ENCODE measurements around the gene SSR4.
"Not testable (repeated sequence)": the region's sequence is repeated elsewhere in the genome, so short reads cannot be mapped to it uniquely, and the experiment has no call there.

DNA sequence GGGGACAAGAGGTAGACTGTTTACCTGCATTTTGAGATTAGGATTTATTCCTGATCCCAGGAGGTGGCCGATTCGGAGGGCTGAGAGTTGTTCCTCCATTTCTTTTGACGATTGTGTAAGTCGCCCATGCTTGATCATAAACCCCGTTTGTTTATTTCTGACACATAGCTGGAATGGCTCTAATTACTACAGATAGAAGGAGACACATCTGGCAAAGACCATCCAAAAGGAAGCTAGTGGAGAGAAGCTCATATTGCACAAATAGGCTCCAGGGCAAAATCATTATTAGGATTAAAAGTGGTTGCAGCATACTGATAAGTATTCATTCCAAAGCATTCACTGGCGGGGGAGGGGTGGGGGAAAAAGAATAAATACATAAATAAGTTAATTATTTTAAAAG is 47.5 kb upstream of the SSR4 start:
- TF ChIP-seq CTCF, POLR2A (IDR thresholded peaks at IDR 0.05): not testable (repeated sequence)

Data from thyroid gland (tissue), 4 donors.